ENCODE results near the gene IFNA4. TPM values are rescaled to one million over a fixed set of nuclear protein-coding genes. Genes with fewer than 3 reads are reported as not detected.
"Not testable (repeated sequence)": the region's sequence is repeated elsewhere in the genome, so short reads cannot be mapped to it uniquely, and the experiment has no call there.

Gene IFNA4
- total and polyA plus RNA-seq, 5 donors from 2014 or later: not detected

DNA sequence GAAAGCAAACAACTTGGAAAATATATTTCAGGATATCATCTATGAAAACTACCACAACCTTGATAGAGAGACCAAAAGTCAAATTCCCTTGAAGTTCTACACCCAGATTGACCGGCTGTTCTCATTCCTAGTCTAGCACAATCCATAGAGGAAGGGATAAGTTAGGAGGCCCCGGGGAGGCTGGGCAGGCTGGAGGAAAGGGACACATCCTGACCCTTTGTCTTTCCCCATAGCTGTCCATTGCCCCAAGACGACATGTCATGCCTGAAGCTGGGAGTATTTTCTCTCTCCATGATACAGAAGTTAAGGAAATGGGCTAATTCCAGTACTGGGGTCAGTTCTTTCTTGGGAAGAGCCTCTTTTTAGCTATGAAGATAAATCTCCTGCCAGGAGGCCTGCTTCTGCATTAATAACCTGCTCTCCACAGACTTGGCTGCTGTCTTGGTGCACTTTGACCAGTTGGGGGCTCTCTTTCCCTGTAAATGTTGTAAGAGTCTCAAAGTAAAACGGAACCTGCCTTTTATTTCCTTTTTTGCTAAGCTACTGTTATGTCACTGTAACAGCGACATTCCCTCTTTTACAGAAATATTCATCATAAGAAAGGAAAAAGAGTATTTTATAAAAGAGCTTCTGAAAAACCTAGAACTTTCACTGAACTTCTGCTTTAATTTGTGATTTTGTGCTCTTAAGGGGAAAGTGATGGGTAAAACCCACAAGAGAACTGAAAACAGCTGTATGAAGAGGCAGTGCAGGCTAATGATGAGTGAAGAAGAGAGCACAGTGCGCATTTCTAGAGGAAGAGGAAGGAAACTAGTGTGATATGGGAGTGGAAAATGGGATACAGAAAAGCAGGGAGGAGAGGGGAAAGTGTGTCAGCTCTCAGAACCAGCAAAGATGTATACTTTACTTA, 7.7 kb upstream of the IFNA4 start:
- peak overlapping the region in 2 of 3 donors; percentile 15 to 39 for H3K27ac Mint-ChIP-seq

DNA sequence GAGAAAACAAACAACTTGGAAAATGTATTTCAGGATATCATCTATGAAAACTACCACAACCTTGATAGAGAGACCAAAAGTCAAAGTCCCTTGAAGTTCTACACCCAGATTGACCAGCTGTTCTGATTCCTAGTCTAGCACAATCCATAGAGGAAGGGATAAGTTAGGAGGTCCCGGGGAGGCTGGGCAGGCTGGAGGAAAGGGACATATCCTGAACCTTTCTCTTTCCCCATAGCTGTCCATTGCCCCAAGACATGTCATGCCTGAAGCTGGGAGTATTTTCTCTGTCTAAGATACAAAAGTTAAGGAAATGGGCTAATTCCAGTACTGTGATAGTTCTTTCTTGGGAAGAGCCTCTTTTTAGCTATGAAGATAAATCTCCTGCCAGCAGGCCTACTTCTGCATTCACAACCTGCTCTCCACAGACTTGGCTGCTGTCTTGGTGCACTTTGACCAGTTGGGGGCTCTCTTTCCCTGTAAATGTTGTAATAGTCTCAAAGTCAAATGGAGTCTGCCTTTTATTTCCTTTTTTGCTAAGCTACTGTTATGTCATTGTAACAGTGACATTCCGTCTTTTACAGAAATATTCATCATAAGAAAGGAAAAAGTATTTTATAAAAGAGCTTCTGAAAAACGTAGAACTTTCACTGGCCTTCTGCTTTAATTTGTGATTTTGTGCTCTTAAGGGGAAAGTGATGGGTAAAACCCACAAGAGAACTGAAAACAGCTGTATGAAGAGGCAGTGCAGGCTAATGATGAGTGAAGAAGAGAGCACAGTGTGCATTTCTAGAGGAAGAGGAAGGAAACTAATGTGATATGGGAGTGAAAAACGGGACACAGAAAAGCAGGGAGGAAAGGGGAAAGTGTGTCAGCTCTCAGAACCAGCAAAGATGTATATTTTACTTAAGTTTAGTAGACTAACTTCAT, 4.3 kb downstream of the IFNA4 start:
- not testable (repeated sequence) for H3K27me3 Mint-ChIP-seq; H3K4me1 Mint-ChIP-seq; H3K4me1 ChIP-seq (ENCODE audit: control insufficient read depth, insufficient read depth, low read length, poor library complexity, severe bottlenecking); H3K36me3 Mint-ChIP-seq; H3K4me3 Mint-ChIP-seq; H3K27ac Mint-ChIP-seq; H3K27ac ChIP-seq (ENCODE audit: insufficient read depth, low read length, poor library complexity, severe bottlenecking); H3K36me3 ChIP-seq (ENCODE audit: control insufficient read depth, insufficient read depth, low read length); H3K27me3 ChIP-seq (ENCODE audit: control insufficient read depth, insufficient read depth, low read length); H3K9me3 ChIP-seq (ENCODE audit: control insufficient read depth in 2 of 2, low read length in 2 of 2); H3K9me3 Mint-ChIP-seq; H3K4me3 ChIP-seq (ENCODE audit: low read depth, low read length)
- DNase-seq (peak in 2 of 3 donors; percentile 5 to 41), ATAC-seq (ENCODE audit: low read depth in 2 of 2) (peak; percentile 59 to 73)

More for the DNA sequence above, 7.7 kb upstream of the IFNA4 start:
- not testable (repeated sequence) for H3K4me1 ChIP-seq (ENCODE audit: control insufficient read depth, insufficient read depth, low read length, poor library complexity, severe bottlenecking); H3K9me3 Mint-ChIP-seq; H3K9me3 ChIP-seq (ENCODE audit: control insufficient read depth in 2 of 2, low read length in 2 of 2); H3K4me1 Mint-ChIP-seq; H3K4me3 ChIP-seq (ENCODE audit: low read depth, low read length); H3K27me3 Mint-ChIP-seq; H3K27me3 ChIP-seq (ENCODE audit: control insufficient read depth, insufficient read depth, low read length); H3K36me3 ChIP-seq (ENCODE audit: control insufficient read depth, insufficient read depth, low read length); H3K27ac ChIP-seq (ENCODE audit: insufficient read depth, low read length, poor library complexity, severe bottlenecking); H3K36me3 Mint-ChIP-seq
- ATAC-seq (ENCODE audit: low read depth in 2 of 2): peak; percentile 71 to 73
- DNase-seq: peak; percentile 4 to 39 (median 38)
- peak overlapping the region in 3 of 4 donors; percentile 5 to 72 (median 27) for H3K4me3 Mint-ChIP-seq

GRCh38 chr9:21174671-21175070, 12.7 kb downstream of the IFNA4 start:
- Mint-ChIP-seq H3K4me3 (no peak overlapping the region), H3K9me3 (peaks cover 0 to 1% (median 0%) of the 10 kb centered on the region in 7 donors), H3K4me1 (no peaks in the 10 kb centered on the region), H3K27ac (no peak overlapping the region), H3K27me3 (peaks cover 6% of the 10 kb centered on the region), H3K36me3 (no peaks in the 10 kb centered on the region)
- H3K27me3 ChIP-seq (ENCODE audit: control insufficient read depth, insufficient read depth, low read length): peaks cover 3% of the 10 kb centered on the region
- H3K27ac ChIP-seq (ENCODE audit: insufficient read depth, low read length, poor library complexity, severe bottlenecking): no peak overlapping the region
- H3K9me3 ChIP-seq (ENCODE audit: control insufficient read depth in 2 of 2, low read length in 2 of 2): no peaks in the 10 kb centered on the region
- no peaks in the 10 kb centered on the region for H3K36me3 ChIP-seq (ENCODE audit: control insufficient read depth, insufficient read depth, low read length)
- DNase-seq: no peak
- H3K4me3 ChIP-seq (ENCODE audit: low read depth, low read length): no peak overlapping the region
- H3K4me1 ChIP-seq (ENCODE audit: control insufficient read depth, insufficient read depth, low read length, poor library complexity, severe bottlenecking): no peaks in the 10 kb centered on the region
- ATAC-seq (ENCODE audit: low read depth in 2 of 2): no peak

DNA sequence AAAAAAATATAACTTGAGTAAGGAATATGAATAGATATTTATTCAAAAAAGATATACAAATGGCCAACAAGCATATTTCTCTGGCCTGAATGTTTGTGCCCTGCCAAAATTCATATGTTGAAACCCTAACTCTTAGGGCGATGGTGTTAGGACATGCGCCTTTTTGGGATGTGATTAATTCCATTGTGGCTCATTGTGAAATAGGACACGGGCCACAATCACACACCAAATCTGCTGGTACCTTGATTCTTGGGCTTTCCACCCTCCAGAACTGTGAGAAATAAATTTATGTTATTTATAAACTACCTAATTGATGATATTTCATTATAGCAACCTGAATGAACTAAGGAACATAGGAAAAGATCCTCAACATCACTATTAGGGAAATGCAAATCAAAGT, 15.2 kb downstream of the IFNA4 start:
- H3K9me3 Mint-ChIP-seq: no peaks in the 10 kb centered on the region
- H3K27me3 Mint-ChIP-seq: peaks cover 6% of the 10 kb centered on the region
- Histone ChIP-seq H3K36me3 (ENCODE audit: control insufficient read depth, insufficient read depth, low read length) (no peaks in the 10 kb centered on the region), H3K27me3 (ENCODE audit: control insufficient read depth, insufficient read depth, low read length) (peaks cover 3% of the 10 kb centered on the region), H3K4me1 (ENCODE audit: control insufficient read depth, insufficient read depth, low read length, poor library complexity, severe bottlenecking) (no peaks in the 10 kb centered on the region), H3K27ac (ENCODE audit: insufficient read depth, low read length, poor library complexity, severe bottlenecking) (no peak overlapping the region), H3K4me3 (ENCODE audit: low read depth, low read length) (no peak overlapping the region), H3K9me3 (ENCODE audit: control insufficient read depth in 2 of 2, low read length in 2 of 2) (no peaks in the 10 kb centered on the region)
- no peaks in the 10 kb centered on the region for H3K36me3 Mint-ChIP-seq
- H3K27ac Mint-ChIP-seq: no peak overlapping the region
- DNase-seq (no peak), ATAC-seq (ENCODE audit: low read depth in 2 of 2) (no peak)
- H3K4me1 Mint-ChIP-seq: no peaks in the 10 kb centered on the region
- no peak overlapping the region for H3K4me3 Mint-ChIP-seq

DNA sequence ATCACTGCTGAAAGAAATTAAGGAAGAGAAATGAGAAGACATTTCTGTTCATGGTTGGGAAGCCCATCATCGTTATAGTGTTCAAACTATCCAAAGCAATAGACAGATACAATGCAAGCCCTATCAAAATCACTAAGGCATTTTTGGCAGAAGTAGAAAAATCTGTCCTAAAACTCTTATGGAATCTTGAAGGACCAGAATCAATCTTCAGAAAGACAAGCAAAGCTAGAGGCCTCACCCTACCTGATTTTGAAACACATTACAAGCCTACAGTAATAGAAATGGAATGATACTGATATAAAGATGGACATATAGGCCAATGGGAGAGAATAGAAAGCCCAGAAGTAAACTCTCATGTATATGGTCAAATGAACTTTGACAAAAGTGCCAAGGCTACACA, 16.0 kb downstream of the IFNA4 start:
- H3K4me3 ChIP-seq (ENCODE audit: low read depth, low read length): no peak overlapping the region
- Mint-ChIP-seq H3K27me3 (peaks cover 7% of the 10 kb centered on the region), H3K27ac (no peak overlapping the region), H3K36me3 (no peaks in the 10 kb centered on the region), H3K4me1 (no peaks in the 10 kb centered on the region), H3K4me3 (no peak overlapping the region), H3K9me3 (no peaks in the 10 kb centered on the region)
- DNase-seq (no peak), ATAC-seq (ENCODE audit: low read depth in 2 of 2) (no peak)
- peaks cover 3% of the 10 kb centered on the region for H3K27me3 ChIP-seq (ENCODE audit: control insufficient read depth, insufficient read depth, low read length)
- no peaks in the 10 kb centered on the region for H3K36me3 ChIP-seq (ENCODE audit: control insufficient read depth, insufficient read depth, low read length)
- no peaks in the 10 kb centered on the region for H3K4me1 ChIP-seq (ENCODE audit: control insufficient read depth, insufficient read depth, low read length, poor library complexity, severe bottlenecking)
- H3K27ac ChIP-seq (ENCODE audit: insufficient read depth, low read length, poor library complexity, severe bottlenecking): no peak overlapping the region
- no peaks in the 10 kb centered on the region for H3K9me3 ChIP-seq (ENCODE audit: control insufficient read depth in 2 of 2, low read length in 2 of 2)

DNA sequence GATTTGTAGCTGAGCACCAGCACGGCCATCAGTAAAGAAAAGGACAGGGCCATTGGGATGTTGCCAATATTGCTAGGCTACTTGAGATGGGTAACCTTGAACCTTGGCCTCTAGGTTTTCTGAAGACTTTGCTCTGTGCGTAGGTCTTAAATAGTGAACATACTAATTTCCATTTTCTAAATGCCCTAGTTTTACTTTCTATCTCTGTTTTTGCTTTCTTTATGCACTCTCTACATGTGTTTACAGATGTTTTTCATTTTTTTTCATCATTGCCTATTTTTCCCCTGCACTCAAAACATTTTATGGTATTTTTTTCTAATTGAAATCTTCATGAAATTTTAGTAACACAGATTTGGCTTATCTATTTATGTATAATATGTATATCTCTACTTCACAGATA, 20.8 kb downstream of the IFNA4 start, which contains the start of gene IFNA21:
Gene IFNA21 (minus strand): TSS at position 101 of the 400 bp plus-strand sequence. CDS start 48 bp downstream, at position 53.
- H3K27ac Mint-ChIP-seq; H3K36me3 Mint-ChIP-seq; H3K4me3 ChIP-seq (ENCODE audit: low read depth, low read length); DNase-seq; ATAC-seq (ENCODE audit: low read depth in 2 of 2); H3K27me3 ChIP-seq (ENCODE audit: control insufficient read depth, insufficient read depth, low read length); H3K4me1 Mint-ChIP-seq; H3K36me3 ChIP-seq (ENCODE audit: control insufficient read depth, insufficient read depth, low read length); H3K9me3 ChIP-seq (ENCODE audit: control insufficient read depth in 2 of 2, low read length in 2 of 2); H3K4me3 Mint-ChIP-seq; H3K27ac ChIP-seq (ENCODE audit: insufficient read depth, low read length, poor library complexity, severe bottlenecking); H3K4me1 ChIP-seq (ENCODE audit: control insufficient read depth, insufficient read depth, low read length, poor library complexity, severe bottlenecking); H3K9me3 Mint-ChIP-seq: not testable (repeated sequence)
- H3K27me3 Mint-ChIP-seq: peaks cover 11% of the 10 kb centered on the region

DNA sequence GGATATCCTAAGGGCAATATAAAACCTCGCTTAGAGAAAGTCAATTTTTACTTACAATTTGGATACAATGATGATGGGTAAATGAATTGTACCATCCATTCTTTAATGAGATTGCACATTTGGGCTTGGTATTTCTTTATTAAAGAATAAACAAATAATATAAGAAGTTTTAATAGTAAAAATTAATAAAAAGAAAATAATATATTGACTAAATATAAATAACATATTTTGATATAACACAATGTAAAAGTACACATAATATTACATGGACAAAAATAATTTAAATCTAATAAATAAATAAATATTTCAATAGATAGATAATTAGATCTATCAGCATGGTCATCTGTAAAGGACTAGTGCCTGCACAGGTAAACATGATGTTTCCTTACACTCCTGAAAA, 21.9 kb downstream of the IFNA4 start:
- H3K27me3 Mint-ChIP-seq: peaks cover 11% of the 10 kb centered on the region
- peaks cover 4 to 14% (median 10%) of the 10 kb centered on the region in 4 donors for H3K4me1 Mint-ChIP-seq
- DNase-seq (no peak), ATAC-seq (ENCODE audit: low read depth in 2 of 2) (no peak)
- no peak overlapping the region for H3K27ac ChIP-seq (ENCODE audit: insufficient read depth, low read length, poor library complexity, severe bottlenecking)
- H3K27ac Mint-ChIP-seq: no peak overlapping the region
- H3K36me3 Mint-ChIP-seq: no peaks in the 10 kb centered on the region
- no peak overlapping the region for H3K4me3 ChIP-seq (ENCODE audit: low read depth, low read length)
- no peaks in the 10 kb centered on the region for H3K9me3 ChIP-seq (ENCODE audit: control insufficient read depth in 2 of 2, low read length in 2 of 2)
- no peaks in the 10 kb centered on the region for H3K27me3 ChIP-seq (ENCODE audit: control insufficient read depth, insufficient read depth, low read length)
- H3K9me3 Mint-ChIP-seq: peaks cover 0 to 2% (median 0%) of the 10 kb centered on the region in 7 donors
- H3K4me3 Mint-ChIP-seq: no peak overlapping the region
- no peaks in the 10 kb centered on the region for H3K4me1 ChIP-seq (ENCODE audit: control insufficient read depth, insufficient read depth, low read length, poor library complexity, severe bottlenecking)
- no peaks in the 10 kb centered on the region for H3K36me3 ChIP-seq (ENCODE audit: control insufficient read depth, insufficient read depth, low read length)
